Myocyte (in vitro differentiated cells): ENCODE data around the gene GALNT18. TPM values are rescaled to one million over a fixed set of nuclear protein-coding genes. Genes with fewer than 3 reads are reported as not detected.

Experiments
- DNase-seq: peaks from one replicate; pipeline ENCODE4 v3.0.0-alpha.2; 2012; ENCODE audit warnings: low read depth
- total RNA-seq: library from RNA; depleted of rRNA; stranded (reverse); fragments of >200 nt; gene quantifications from 2 replicates; pipeline ENCODE4 v1.2.3, GENCODE V29; 2014

The GALNT18 gene
- total RNA-seq, 1 donor from 2014 or later = 3.3 TPM

GRCh38 chr11:11568651-11569229 lies 53.1 kb downstream of the GALNT18 start:
- DNase-seq = no peak

DNA sequence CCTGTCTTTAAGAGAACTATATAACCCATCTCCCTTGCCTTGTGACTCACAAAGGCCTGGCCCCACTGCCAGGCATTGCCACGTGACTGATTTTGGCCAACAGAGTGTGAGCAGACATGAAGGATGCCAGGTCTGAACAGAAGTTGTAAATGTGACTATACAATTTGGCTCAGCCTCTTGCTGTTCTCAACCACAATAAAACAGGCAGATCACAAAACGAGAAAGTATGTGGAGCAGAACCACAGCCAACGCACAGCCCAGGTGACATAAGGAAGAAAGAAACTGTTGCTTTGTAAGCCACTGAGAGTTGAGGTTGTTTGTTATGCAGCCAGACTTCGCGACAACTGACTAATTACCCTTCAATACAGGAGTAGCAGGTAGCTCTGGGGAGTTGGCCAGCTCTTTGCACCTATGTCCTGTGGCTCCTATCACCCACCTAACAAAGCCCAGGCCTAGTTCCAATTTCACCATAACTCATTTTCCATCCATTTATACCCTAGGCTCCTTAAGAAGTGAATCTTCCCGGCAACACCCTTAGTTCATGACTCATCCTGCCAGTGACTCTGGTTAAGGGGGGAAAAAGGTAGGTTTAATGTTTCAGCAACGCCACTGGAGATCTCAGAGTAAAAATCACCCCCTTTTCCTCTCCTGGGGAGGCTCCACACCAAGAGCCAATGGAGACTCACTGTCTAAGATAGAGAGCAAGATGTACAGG lies 53.7 kb downstream of the GALNT18 start:
- no peak for DNase-seq

DNA sequence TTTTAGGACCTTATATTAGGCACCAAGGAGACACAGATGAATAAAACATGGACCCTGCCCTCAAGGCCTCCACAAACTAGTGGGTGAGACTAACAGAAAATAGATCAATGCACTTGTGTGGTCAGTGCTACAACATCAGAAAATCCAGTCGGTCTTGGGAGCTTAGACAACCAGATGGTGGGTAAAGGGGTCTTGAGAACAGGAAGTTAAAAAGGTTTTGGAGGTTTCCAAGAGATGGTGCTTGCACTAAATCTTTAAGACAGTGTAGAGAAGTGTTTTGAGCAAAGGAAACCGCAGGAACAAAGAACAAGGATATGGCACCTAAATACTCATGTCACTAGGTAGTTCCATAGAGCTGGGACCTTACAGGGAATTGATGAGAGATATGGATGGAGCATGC lies 56.2 kb downstream of the GALNT18 start:
- no peak for DNase-seq

DNA sequence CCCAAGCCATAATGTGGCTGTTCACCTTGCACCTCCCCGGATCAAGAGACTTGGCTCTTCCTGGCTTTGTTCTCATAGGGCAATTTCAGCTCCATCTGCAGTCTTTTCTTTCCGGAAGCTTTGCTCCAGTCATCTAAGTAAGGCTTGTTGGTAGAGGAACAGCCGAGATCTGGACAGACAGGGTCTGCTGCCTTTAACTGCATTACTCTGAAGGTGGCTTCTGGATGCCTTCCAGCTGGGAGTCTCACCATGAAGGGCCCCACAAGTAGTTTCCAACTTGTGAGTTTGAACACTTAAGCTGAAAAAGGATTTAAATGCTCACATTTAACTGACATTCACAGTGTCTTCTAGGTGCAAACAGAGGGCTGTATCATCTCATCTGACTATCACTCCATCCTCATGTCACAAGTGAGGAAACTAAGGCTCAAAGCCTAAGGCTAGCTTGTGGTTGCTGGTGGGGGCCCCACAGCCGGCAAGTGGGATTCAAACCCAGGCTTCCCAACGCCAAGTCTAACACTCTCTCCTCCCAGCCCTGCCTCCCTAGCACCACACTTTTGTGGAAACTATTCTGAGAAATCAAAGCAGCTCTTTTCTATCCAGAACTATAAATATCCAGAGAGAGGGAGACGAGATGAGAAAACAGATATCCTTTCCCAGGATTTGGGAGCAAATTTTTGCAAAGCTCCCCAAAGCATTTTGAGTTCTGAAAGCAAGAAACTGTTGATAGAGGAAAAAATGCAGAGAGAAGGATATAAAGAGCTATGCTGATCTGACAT lies 58.4 kb downstream of the GALNT18 start:
- no peak for DNase-seq

DNA sequence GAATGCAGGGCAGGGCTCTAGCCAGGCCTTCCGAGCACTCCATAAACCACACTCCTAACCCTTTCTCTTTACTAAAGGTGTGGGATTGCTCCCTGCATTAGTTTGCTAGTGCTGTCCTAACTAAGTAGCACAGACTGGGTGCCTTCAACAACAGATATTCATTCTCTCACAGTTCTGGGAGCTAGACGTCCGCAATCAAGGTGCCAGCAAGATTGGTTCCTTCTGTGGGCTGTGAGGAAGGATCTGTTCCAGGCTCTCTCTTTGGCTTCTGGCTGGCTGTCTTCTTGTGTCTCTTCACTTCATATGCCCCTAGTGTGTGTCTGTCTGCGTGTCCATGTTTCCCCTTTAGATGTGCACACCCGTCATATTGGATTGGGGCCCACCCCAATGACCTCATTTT lies 59.8 kb downstream of the GALNT18 start:
- no peak for DNase-seq

GRCh38 chr11:11558826-11559225 lies 63.0 kb downstream of the GALNT18 start:
- no peak for DNase-seq

- DNase-seq = no peak
These were observed 63.4 kb downstream of the GALNT18 start for GRCh38 chr11:11558396-11558795.

DNA sequence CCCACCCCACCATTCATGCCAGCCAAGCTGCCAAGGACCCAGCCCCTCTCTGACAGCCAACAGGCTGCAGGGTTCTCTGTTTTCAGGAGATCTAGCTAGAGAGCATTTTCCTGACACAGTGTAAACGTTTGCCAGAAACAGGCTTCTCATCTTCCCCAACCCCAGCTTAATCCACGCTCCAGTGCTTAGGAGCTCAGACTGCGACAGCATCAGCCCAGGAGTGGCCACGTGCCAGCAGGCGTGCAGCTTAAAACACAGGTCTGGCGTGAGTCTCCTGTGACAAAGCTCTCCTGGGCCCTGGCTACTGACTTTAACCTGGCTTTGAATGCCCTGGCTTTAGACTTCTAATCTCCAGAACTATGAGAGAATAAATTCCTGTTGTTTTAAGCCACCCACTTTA lies 66.6 kb downstream of the GALNT18 start:
- DNase-seq = no peak

GRCh38 chr11:11553573-11553972 lies 68.2 kb downstream of the GALNT18 start:
- no peak for DNase-seq

GRCh38 chr11:11552529-11553087 lies 69.2 kb downstream of the GALNT18 start:
- no peak for DNase-seq

DNA sequence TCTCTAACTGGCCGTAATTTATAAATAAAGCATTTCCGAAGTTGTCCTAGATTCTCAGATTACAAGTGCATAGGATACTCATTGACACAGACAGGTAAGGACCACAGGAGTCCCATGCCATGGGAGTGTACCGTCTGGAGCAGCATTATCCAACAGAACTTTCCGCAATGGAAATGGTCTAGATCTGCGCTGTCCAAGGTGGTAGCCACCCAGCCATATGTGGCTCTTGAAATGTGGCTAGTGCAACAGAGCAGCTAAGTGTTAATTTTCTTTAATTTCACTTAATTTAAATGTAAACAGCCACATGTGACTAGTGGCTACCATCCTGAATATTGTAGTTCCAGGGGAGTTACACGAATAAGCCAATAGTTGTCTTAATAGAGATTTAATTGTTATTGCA lies 71.3 kb downstream of the GALNT18 start:
- no peak for DNase-seq

DNA sequence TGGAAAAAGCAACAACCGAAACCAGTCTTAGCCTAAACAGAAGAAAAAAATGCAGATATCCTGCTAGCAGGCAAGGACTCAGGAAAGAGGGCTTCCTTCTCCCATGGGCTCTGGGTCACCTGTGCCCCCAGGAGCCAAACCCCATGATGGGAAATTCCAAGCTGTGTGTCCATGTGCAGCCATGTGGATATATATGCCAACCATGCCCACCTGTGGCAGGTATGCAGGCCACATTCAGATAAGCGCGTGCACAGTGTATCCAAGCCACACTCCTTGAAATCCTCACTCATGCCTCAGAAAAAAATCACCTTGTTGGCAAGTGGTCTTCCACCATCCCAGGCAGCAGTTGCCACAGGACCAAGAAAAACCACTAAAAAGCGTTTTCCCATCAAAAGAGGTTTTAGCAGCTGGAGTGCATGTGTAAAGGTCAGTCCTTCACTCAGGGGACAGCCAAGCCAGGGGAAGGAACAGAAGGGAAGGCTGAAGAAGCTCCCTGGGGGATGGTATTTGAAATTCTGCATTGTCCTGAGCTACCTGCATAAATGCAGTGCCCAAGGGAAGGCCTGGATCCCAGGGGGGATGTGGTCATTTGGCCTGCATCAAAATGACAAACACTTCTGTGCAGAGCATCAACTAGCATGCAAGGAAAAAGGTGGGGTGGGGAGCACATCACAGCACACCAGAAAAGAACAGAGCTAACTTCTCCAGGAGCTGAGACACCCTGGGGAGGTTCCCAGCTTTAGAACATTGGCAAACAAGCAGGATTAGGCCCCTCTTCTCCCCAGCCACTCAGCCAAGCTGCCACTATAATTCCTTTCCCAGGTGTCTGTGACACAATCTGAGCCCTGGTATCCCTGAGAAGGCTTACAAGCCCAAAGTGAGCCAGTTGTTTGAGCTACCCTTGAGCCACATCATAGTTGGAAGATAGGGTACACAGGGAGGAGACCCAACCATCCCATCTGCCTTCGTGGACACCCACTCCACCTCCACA lies 76.2 kb downstream of the GALNT18 start:
- no peak for DNase-seq

DNA sequence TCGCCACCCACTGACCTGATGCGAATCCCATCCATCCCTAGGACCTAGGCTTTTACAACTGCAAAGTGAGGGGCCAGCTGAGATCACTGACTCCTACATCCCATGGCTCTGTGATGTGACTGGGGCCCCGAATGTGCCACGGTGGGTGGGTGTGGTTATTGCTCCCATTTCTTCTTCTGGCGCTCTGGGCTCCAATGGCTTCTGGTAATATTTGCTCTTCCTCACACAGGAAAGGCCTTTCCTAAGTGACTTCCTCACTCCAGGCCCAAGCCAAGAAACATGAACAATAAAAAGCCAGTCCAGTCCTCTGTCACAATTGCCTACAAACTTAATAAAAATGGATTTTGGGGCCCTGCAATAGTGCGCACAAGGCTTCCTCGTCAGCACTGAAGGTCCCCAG lies 78.1 kb downstream of the GALNT18 start:
- no peak for DNase-seq

GRCh38 chr11:11540157-11540556 lies 81.6 kb downstream of the GALNT18 start:
- no peak for DNase-seq

DNA sequence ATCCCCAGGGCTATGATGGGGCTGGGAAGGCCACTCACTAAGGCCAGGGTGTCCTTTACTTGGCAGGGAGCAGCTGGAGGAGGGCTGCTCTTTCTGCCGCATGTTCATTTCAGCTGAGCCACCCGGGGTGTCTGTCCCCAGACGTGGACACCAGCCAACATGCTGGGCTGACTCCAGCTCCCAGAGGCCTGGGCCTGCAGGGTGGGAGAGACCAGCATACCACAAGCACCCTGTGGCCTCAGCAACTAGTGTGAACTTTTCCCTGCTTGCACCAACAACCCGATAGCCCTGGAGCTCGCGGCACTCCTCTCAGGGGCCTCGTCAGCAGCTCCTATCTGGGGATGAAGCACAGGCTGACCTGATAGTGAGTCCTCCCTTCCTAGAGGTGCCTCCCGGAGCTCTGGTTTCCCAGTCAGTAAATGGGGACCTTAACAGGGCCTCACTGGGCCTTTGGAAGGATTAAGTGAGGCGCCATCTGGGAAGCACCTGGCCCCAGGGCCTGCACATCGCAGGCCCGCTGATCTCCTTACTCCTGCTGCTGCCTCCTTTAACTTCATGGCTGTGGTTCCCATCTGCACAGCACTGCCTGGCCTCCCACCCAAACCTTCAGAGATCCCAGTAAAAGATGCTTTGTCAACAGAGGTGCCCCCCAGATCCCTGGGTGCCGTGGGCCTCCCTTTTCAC lies 83.4 kb downstream of the GALNT18 start:
- peak; percentile 45 for DNase-seq

DNA sequence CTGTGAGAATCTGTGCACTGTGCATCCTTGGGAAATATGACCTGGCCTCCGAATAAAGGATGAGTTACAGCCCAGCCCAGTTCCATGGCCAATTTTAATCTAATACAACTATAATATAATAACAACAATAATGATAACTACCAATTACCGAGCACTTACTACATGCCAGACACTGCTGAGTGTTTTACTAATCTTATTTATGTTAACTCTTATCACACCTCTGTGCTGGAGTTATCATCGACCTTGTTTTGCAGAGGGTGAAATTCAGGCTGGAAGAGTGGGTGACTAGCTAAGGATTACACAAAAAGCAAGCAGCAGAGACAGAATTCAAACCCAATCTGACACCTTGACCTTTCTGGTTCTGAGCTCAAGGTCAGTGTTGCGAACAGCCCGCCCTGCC lies 83.9 kb downstream of the GALNT18 start:
- DNase-seq = no peak

DNA sequence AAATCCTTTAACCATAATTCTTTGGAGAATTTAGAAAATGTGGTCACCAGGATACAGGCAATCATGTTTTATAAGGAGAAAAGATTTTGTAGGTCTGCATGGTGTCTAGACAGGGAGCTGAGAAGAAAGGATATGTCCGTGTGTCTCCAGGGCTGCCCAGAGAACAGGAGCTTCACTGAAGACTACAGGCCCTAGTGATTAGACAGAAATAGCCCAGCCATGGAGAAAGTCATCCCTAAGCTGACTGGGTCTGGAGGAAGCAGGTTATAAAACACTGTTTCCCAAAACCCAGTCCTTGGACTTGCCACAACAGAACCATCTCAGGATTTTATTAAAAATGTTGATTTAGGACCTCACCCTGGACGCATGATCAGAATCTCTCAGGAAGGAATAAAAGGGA lies 84.4 kb downstream of the GALNT18 start:
- DNase-seq = no peak

DNA sequence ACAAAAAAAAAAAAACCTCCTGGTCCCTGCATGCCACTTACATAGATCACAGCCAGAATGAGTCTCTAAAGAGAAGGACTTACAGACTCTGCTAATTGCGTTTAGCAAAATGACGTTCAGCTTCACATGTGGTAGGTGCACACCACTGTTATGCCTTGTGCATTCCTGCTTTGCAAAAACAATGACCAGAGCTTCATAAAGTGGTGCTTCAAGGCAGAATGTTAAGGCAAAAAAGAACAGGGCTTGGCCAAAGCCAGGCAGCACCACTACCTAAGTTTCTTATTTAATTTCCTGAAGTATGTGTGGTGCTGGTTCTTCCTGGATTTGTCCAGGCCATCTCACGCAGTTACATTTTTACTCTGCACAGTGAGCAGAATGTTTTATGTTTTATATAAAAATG lies 85.2 kb downstream of the GALNT18 start:
- DNase-seq = no peak

GRCh38 chr11:11535611-11536010 lies 86.2 kb downstream of the GALNT18 start:
- DNase-seq = no peak

DNA sequence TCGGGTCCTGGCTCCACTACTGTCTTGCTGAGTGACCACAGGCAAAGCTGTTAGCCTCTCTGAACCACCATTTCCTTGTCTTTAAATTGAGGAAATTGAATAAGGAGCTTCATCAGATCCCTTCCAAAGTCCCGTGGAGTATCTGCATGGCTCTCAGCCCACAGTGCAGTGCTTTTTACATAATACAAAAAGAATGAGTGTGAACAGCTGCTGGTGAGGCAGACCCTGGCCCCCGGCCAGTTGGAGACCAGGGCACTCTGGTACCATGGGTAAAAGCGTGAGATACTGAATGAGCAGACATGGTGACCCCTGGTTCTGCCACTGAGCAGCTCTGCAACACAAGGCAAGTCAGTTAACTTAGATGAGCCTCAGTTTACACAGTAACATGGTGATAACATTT lies 86.8 kb downstream of the GALNT18 start:
- peak; percentile 88 for DNase-seq
